K562 (cell line): ENCODE measurements around the gene SHANK3. TPM values are rescaled to one million over a fixed set of nuclear protein-coding genes. Genes with fewer than 3 reads are reported as not detected.

Experiments
- ATAC-seq: fragments of 200-7000 bp; cut with Tn5 transposase; 3 replicates; pipeline ENCODE4 v1.9.1; 2020; ENCODE audit warnings: moderate library complexity
- BruUV-seq: library from RNA; stranded (reverse); fragments of 400-500 nt; replicated peaks from 2 replicates; lab custom pipeline; 2021; lab: Mats Ljungman, UMichigan
- CTCF ChIA-PET: fragments of 300-600 bp; formaldehyde crosslinking; extraction: SDS; loops from one replicate; lab custom pipeline; 2021; ENCODE audit warnings: low intra/inter-chr PET ratio; lab: Yijun Ruan, JAX
- POLR2A ChIA-PET: fragments of 300-600, 350-650 bp; sonication (Branson Sonifier 250); formaldehyde crosslinking; extraction: SDS; loops from one replicate; lab custom pipeline; 2021; ENCODE audit warnings: antibody characterized with exemption, inconsistent platforms; lab: Yijun Ruan, JAX
- DNase-seq, 4 experiments: peaks; one replicate each; pipeline versions ENCODE4 v3.0.0 to v3.0.0-alpha.2; 2011 to 2018; ENCODE audit warnings: low spot score in 3 of 4, mixed read lengths in 3 of 4; ENCODE audit errors: extremely low read depth in 1 of 4
- FAIRE-seq: peaks from 2 replicates; lab custom pipeline; 2011; peaks lifted over from hg19 to GRCh38; lab: Jason Lieb, UNC
- H2AFZ ChIP-seq: 2 replicates; pipeline ENCODE4 v1.6.0; 2011; ENCODE audit warnings: low read depth, low read length, control low read depth, inconsistent platforms
- H3K27ac ChIP-seq: fragments of 200-600 bp; 3 replicates; pipeline ENCODE4 v1.8.0; 2011; ENCODE audit warnings: low read depth, mild to moderate bottlenecking, control low read depth, inconsistent platforms, low read length, moderate library complexity, mixed read lengths; ENCODE audit errors: extremely low read depth
- H3K27me3 ChIP-seq, 2 experiments: fragments of 300-600 bp in 1 of 2; 2 replicates in 1 of 2; 3 replicates in 1 of 2; pipeline versions ENCODE4 v1.6.0 to v1.8.0; 2011; ENCODE audit warnings: inconsistent platforms in 2 of 2, low read length in 2 of 2, mild to moderate bottlenecking in 1 of 2, mixed read lengths in 1 of 2, moderate library complexity in 1 of 2; ENCODE audit not compliant: control insufficient read depth in 2 of 2, insufficient read depth in 2 of 2
- H3K36me3 ChIP-seq: fragments of 300-600 bp; 3 replicates; pipeline ENCODE4 v1.8.0; 2011; ENCODE audit warnings: mild to moderate bottlenecking, low read length, inconsistent platforms; ENCODE audit not compliant: control insufficient read depth, insufficient read depth
- H3K4me1 ChIP-seq, 2 experiments: fragments of 200-600 bp in 1 of 2; replicated peaks in 1 of 2; 2 replicates in 1 of 2; 3 replicates in 1 of 2; pipeline versions ENCODE4 v1.5.1 to v1.8.0; 2011; ENCODE audit warnings: inconsistent platforms in 2 of 2, low read length in 2 of 2, mild to moderate bottlenecking in 1 of 2, mixed read lengths in 1 of 2, moderate library complexity in 1 of 2; ENCODE audit not compliant: control insufficient read depth in 2 of 2, insufficient read depth in 2 of 2
- H3K4me2 ChIP-seq: 2 replicates; pipeline ENCODE4 v1.6.1; 2011; ENCODE audit warnings: low read length, control low read depth, inconsistent platforms, mixed read lengths; ENCODE audit not compliant: insufficient read depth
- H3K4me3 ChIP-seq: fragments of 200-600 bp; sonication (generic), shearing (Covaris generic); 2 replicates; pipeline ENCODE4 v1.5.1; 2016; ENCODE audit warnings: control low read depth, inconsistent platforms
- H3K79me2 ChIP-seq: fragments of 200-600 bp; 3 replicates; pipeline ENCODE4 v1.8.0; 2011; ENCODE audit warnings: low read length, inconsistent platforms; ENCODE audit not compliant: control insufficient read depth, insufficient read depth
- H3K9ac ChIP-seq, 2 experiments: 2 replicates each; pipeline versions ENCODE4 v1.6.0 to v1.6.1; 2011; ENCODE audit warnings: low read depth in 2 of 2, low read length in 2 of 2, control low read depth in 1 of 2, inconsistent platforms in 1 of 2, mild to moderate bottlenecking in 1 of 2, mixed read lengths in 1 of 2; ENCODE audit not compliant: insufficient read depth in 1 of 2
- H3K9me1 ChIP-seq: one replicate; pipeline ENCODE4 v1.6.0; 2011; ENCODE audit warnings: inconsistent platforms, mild to moderate bottlenecking, low read length, moderate library complexity; ENCODE audit not compliant: control insufficient read depth, insufficient read depth
- H3K9me3 ChIP-seq: replicated peaks from 2 replicates; pipeline ENCODE4 v1.5.1; 2011; ENCODE audit warnings: low read depth, low read length, inconsistent platforms; ENCODE audit not compliant: control insufficient read depth, insufficient read depth
- H4K20me1 ChIP-seq: replicated peaks from 2 replicates; pipeline ENCODE4 v1.6.1; 2011; ENCODE audit warnings: low read length, inconsistent platforms, mixed read lengths; ENCODE audit not compliant: control insufficient read depth, insufficient read depth
- ARNT ChIP-seq, 2 experiments: fragments of 450-650 bp; IDR thresholded peaks; 2 replicates each; pipeline ENCODE4 v1.6.1; 2016; ENCODE audit warnings: mild to moderate bottlenecking in 1 of 2
- BRF1 ChIP-seq: IDR thresholded peaks from 3 replicates; pipeline ENCODE4 v1.6.1; 2011; ENCODE audit warnings: borderline replicate concordance, mild to moderate bottlenecking; ENCODE audit not compliant: insufficient read length; ENCODE audit errors: extremely low read depth
- CBFA2T3 ChIP-seq: fragments of 450-650 bp; IDR thresholded peaks from 2 replicates; pipeline ENCODE4 v1.6.1; 2017
- FOXJ3 ChIP-seq: sonication (generic); formaldehyde crosslinking; IDR thresholded peaks from 2 replicates; pipeline ENCODE4 v1.4.0; 2020; ENCODE audit warnings: mild to moderate bottlenecking, missing genetic modification reagents
- GMEB1 ChIP-seq: fragments of 250-450 bp; sonication (Bioruptor Pico); IDR thresholded peaks from 2 replicates; pipeline ENCODE4 v1.4.0; 2020; ENCODE audit warnings: mild to moderate bottlenecking
- HDAC8 ChIP-seq: fragments of 450-650 bp; IDR thresholded peaks from 2 replicates; pipeline ENCODE4 v1.6.1; 2016; ENCODE audit warnings: mild to moderate bottlenecking, missing genetic modification characterization, moderate library complexity, missing compliant biosample characterization
- KAT7 ChIP-seq: sonication (generic); formaldehyde crosslinking; IDR thresholded peaks from 2 replicates; pipeline ENCODE4 v1.8.0; 2022; ENCODE audit warnings: missing genetic modification reagents, mild to moderate bottlenecking, borderline replicate concordance
- L3MBTL2 ChIP-seq: fragments of 450-650 bp; IDR thresholded peaks from 2 replicates; pipeline ENCODE4 v1.6.1; 2016; ENCODE audit warnings: mild to moderate bottlenecking, moderate library complexity
- NCOA6 ChIP-seq: fragments of 450-650 bp; IDR thresholded peaks from 2 replicates; pipeline ENCODE4 v1.6.1; 2017; ENCODE audit warnings: mild to moderate bottlenecking
- POLR2B ChIP-seq: fragments of 450-650 bp; IDR thresholded peaks from 2 replicates; pipeline ENCODE4 v1.6.1; 2018; ENCODE audit warnings: low read depth; ENCODE audit not compliant: partially characterized antibody
- POLR3A ChIP-seq: IDR thresholded peaks from 2 replicates; pipeline ENCODE4 v1.6.1; 2011; ENCODE audit warnings: borderline replicate concordance, mild to moderate bottlenecking, moderate library complexity; ENCODE audit not compliant: insufficient read length, insufficient read depth; ENCODE audit errors: extremely low read depth
- PTBP1 ChIP-seq: fragments of 200-400 bp; formaldehyde crosslinking; IDR thresholded peaks from 2 replicates; pipeline ENCODE4 v1.6.1; 2017; ENCODE audit warnings: low read depth, low read length
- RFX1 ChIP-seq: fragments of 450-650 bp; IDR thresholded peaks from 2 replicates; pipeline ENCODE4 v1.6.1; 2016; ENCODE audit warnings: mild to moderate bottlenecking, moderate library complexity
- ZNF224 ChIP-seq: sonication (generic); formaldehyde crosslinking; IDR thresholded peaks from 2 replicates; pipeline ENCODE4 v1.8.0; 2022; ENCODE audit warnings: mild to moderate bottlenecking, missing genetic modification reagents
- ZNF3 ChIP-seq: fragments of 250-450 bp; sonication (Bioruptor Pico); IDR thresholded peaks from 2 replicates; pipeline ENCODE4 v1.5.0; 2021; ENCODE audit warnings: mild to moderate bottlenecking, moderate library complexity
- WGBS: fragments of 100-300 bp; shearing (Covaris generic); methylation state at CpG from one replicate; pipeline ENCODE4 v1.1.6; 2016; ENCODE audit warnings: low coverage, mixed read lengths; ENCODE audit not compliant: insufficient coverage; ENCODE audit errors: missing lambda C conversion rate; 5-methylcytosine and 5-hydroxymethylcytosine counted together
- in situ Hi-C: fragments of 300-500 bp; cut with MboI; formaldehyde crosslinking; loops from 4 replicates; pipeline ENCODE4 v1.15.0; 2018; ENCODE audit warnings: inconsistent platforms, mixed read lengths
- intact Hi-C: fragments of 100-400 bp; cut with micrococcal nuclease; formaldehyde crosslinking; loops from 2 replicates; pipeline ENCODE4 v1.14.2; 2022
- polyA plus RNA-seq, 8 experiments: library from polyadenylated mRNA; depleted of rRNA in 4 of 8; stranded (reverse) in 5 of 8; unstranded in 3 of 8; fragments of >200 nt; fragmentation: Nextera tagmentation in 2 of 8; fragmentation: Illumina TruSeq in 1 of 8; extraction: Ambion mirVana in 2 of 8; extraction: Trizol in 1 of 8; gene quantifications; 2 replicates each; pipeline versions ENCODE4 v1.2.1 to v1.2.3, GENCODE V29; 2011 to 2014; ENCODE audit warnings: inconsistent platforms in 1 of 8, missing spikeins in 1 of 8
- total RNA-seq, 7 experiments: library from RNA; depleted of rRNA in 6 of 7; stranded (reverse); fragments of >200 nt in 6 of 7; fragmentation: Illumina TruSeq in 2 of 7; extraction: Trizol in 2 of 7; gene quantifications; 2 replicates each; pipeline versions ENCODE4 v1.2.1 to v1.2.3, GENCODE V29; 2011 to 2021; ENCODE audit warnings: low replicate concordance in 1 of 7

Gene SHANK3
- total and polyA plus RNA-seq, 9 of the 15 experiments (the other 6 are each of a cell fraction or from before 2014, with no cell fraction given) = 0.01 to 0.07 (median 0.03) TPM; not detected in 6

- H3K4me1 ChIP-seq = peaks cover 5 to 33% of the 10 kb centered on the region in 2 experiments; a peak in 4 of 5 replicates
- TF ChIP-seq HDAC8 (tag) (no peak), POLR2B (no peak), BRF1 (no peak), PTBP1 (no peak), ZNF224 (no peak), ZNF3 (CRISPR knock-in tag) (no peak), GMEB1 (CRISPR knock-in tag) (no peak), ARNT (IDR thresholded peaks at IDR 0.05) (no peak), KAT7 (CRISPR knock-in tag) (no peak), CBFA2T3 (no peak), POLR3A (no peak), RFX1 (no peak; the same call in 1 of the 2 replicates), FOXJ3 (CRISPR knock-in tag) (no peak), L3MBTL2 (no peak), NCOA6 (no peak)
- POLR2A ChIA-PET = interaction anchor here (0.8 kb wide), 1 partner anchor 11 kb away, joined by 3 read pairs; no protein-coding TSS in a partner anchor
Observed at GRCh38 chr22:50630376-50630775, 42.2 kb upstream of the SHANK3 start.

More at GRCh38 chr22:50630376-50630775, 42.2 kb upstream of the SHANK3 start:
- Histone ChIP-seq H3K4me3 (no peak overlapping the region), H3K9me3 (no peaks in the 10 kb centered on the region), H3K9me1 (no peaks in the 10 kb centered on the region), H3K27me3 (peaks cover 1 to 2% of the 10 kb centered on the region in 2 experiments; a peak in 4 of 5 replicates), H3K79me2 (no peaks in the 10 kb centered on the region; the same call in 2 of the 3 replicates), H3K27ac (no peak overlapping the region), H4K20me1 (no peaks in the 10 kb centered on the region), H2AFZ (no peak overlapping the region), H3K4me2 (no peak overlapping the region), H3K9ac (no peak overlapping the region), H3K36me3 (no peaks in the 10 kb centered on the region)
- ATAC-seq (no peak), DNase-seq (no peak), FAIRE-seq (no peak)
- CTCF ChIA-PET = no interaction called here
- intact Hi-C loops (no loop called here), in situ Hi-C loops (no loop called here)
- WGBS = 85% methylated on average over 4 of the region's 5 CpGs
- BruUV-seq = no TSS peak
